K562 (cell line): ENCODE measurements around the gene UTP14C. TPM values are rescaled to one million over a fixed set of nuclear protein-coding genes. Genes with fewer than 3 reads are reported as not detected.
A peak's percentile ranks its signal among the peaks of the same experiment; 100 is the strongest.

ENCODE experiments used
- BCOR ChIP-seq: fragments of 450-650 bp; IDR thresholded peaks from 2 replicates; pipeline ENCODE4 v1.6.1; 2016
- C11orf30 ChIP-seq: fragments of 450-650 bp; IDR thresholded peaks from 2 replicates; pipeline ENCODE4 v1.6.1; 2016; ENCODE audit warnings: low read depth, mild to moderate bottlenecking
- CBX1 ChIP-seq: sonication (generic); IDR thresholded peaks from 2 replicates; pipeline ENCODE4 v1.6.1; 2016; ENCODE audit warnings: antibody characterized with exemption, low read depth, mild to moderate bottlenecking
- EWSR1 ChIP-seq: fragments of 450-650 bp; IDR thresholded peaks from 2 replicates; pipeline ENCODE4 v1.6.1; 2018; ENCODE audit warnings: borderline replicate concordance, mild to moderate bottlenecking, low read depth, moderate library complexity; ENCODE audit not compliant: partially characterized antibody
- FIP1L1 ChIP-seq: fragments of 200-400 bp; formaldehyde crosslinking; IDR thresholded peaks from 2 replicates; pipeline ENCODE4 v1.6.1; 2018; ENCODE audit warnings: mild to moderate bottlenecking, low read depth, low read length; ENCODE audit not compliant: poor library complexity, severe bottlenecking
- FOXK1 ChIP-seq: sonication (generic); formaldehyde crosslinking; IDR thresholded peaks from 2 replicates; pipeline ENCODE4 v1.8.0; 2022; ENCODE audit warnings: missing genetic modification reagents, mild to moderate bottlenecking, borderline replicate concordance
- PCBP1 ChIP-seq: fragments of 200-400 bp; formaldehyde crosslinking; IDR thresholded peaks from 2 replicates; pipeline ENCODE4 v1.6.1; 2018; ENCODE audit warnings: mild to moderate bottlenecking, low read depth, low read length; ENCODE audit not compliant: poor library complexity, severe bottlenecking
- PHF20 ChIP-seq: fragments of 450-650 bp; IDR thresholded peaks from 2 replicates; pipeline ENCODE4 v1.6.1; 2018; ENCODE audit not compliant: partially characterized antibody
- RBFOX2 ChIP-seq: fragments of 200-400 bp; formaldehyde crosslinking; IDR thresholded peaks from 2 replicates; pipeline ENCODE4 v1.6.1; 2017; ENCODE audit warnings: low read depth, mild to moderate bottlenecking, low read length, moderate library complexity
- RBM17 ChIP-seq: fragments of 200-400 bp; formaldehyde crosslinking; IDR thresholded peaks from 2 replicates; pipeline ENCODE4 v1.6.1; 2017; ENCODE audit warnings: low read depth, mild to moderate bottlenecking, low read length, borderline replicate concordance
- ZNF134 ChIP-seq: fragments of 250-450 bp; sonication (Bioruptor Pico); conservative IDR thresholded peaks from 2 replicates; pipeline ENCODE4 v1.4.0; 2020
- ZNF175 ChIP-seq: fragments of 200-800 bp; sonication (Bioruptor generic); IDR thresholded peaks from 2 replicates; pipeline ENCODE4 v1.6.1; 2016; ENCODE audit warnings: low read depth, mild to moderate bottlenecking, missing genetic modification characterization, missing compliant biosample characterization
- ZNF586 ChIP-seq: fragments of 450-650 bp; formaldehyde crosslinking; conservative IDR thresholded peaks from 2 replicates; pipeline ENCODE4 v1.4.0; 2020; ENCODE audit warnings: mild to moderate bottlenecking, moderate library complexity
- polyA plus RNA-seq, 8 experiments: library from polyadenylated mRNA; depleted of rRNA in 4 of 8; stranded (reverse) in 5 of 8; unstranded in 3 of 8; fragments of >200 nt; fragmentation: Nextera tagmentation in 2 of 8; fragmentation: Illumina TruSeq in 1 of 8; extraction: Ambion mirVana in 2 of 8; extraction: Trizol in 1 of 8; gene quantifications; 2 replicates each; pipeline versions ENCODE4 v1.2.1 to v1.2.3, GENCODE V29; 2011 to 2014; ENCODE audit warnings: inconsistent platforms in 1 of 8, missing spikeins in 1 of 8
- total RNA-seq, 7 experiments: library from RNA; depleted of rRNA in 6 of 7; stranded (reverse); fragments of >200 nt in 6 of 7; fragmentation: Illumina TruSeq in 2 of 7; extraction: Trizol in 2 of 7; gene quantifications; 2 replicates each; pipeline versions ENCODE4 v1.2.1 to v1.2.3, GENCODE V29; 2011 to 2021; ENCODE audit warnings: low replicate concordance in 1 of 7
- TF ChIP-seq, protein P1 (sequence below): sonication (generic); formaldehyde crosslinking; IDR thresholded peaks from 2 replicates; pipeline ENCODE4 v1.8.1; 2023; ENCODE audit warnings: mild to moderate bottlenecking, missing genetic modification reagents, moderate library complexity
- TF ChIP-seq, protein P2 (sequence below): IDR thresholded peaks from 3 replicates; pipeline ENCODE4 v1.6.1; 2011; ENCODE audit warnings: borderline replicate concordance, mild to moderate bottlenecking, moderate library complexity; ENCODE audit not compliant: insufficient read length; ENCODE audit errors: extremely low read depth
- TF ChIP-seq, protein P3 (sequence below): sonication (generic); formaldehyde crosslinking; IDR thresholded peaks from 2 replicates; pipeline ENCODE4 v1.8.1; 2023; ENCODE audit warnings: mild to moderate bottlenecking, missing genetic modification reagents
- TF ChIP-seq, protein P4 (sequence below): fragments of 250-450 bp; sonication (Bioruptor Pico); IDR thresholded peaks from 2 replicates; pipeline ENCODE4 v1.4.0; 2020; ENCODE audit warnings: mild to moderate bottlenecking, moderate library complexity

UTP14C gene
- total and polyA plus RNA-seq, 9 of the 15 experiments (the other 6 are each of a cell fraction or from before 2014, with no cell fraction given): 3.4 to 10.3 (median 6.0) TPM

DNA sequence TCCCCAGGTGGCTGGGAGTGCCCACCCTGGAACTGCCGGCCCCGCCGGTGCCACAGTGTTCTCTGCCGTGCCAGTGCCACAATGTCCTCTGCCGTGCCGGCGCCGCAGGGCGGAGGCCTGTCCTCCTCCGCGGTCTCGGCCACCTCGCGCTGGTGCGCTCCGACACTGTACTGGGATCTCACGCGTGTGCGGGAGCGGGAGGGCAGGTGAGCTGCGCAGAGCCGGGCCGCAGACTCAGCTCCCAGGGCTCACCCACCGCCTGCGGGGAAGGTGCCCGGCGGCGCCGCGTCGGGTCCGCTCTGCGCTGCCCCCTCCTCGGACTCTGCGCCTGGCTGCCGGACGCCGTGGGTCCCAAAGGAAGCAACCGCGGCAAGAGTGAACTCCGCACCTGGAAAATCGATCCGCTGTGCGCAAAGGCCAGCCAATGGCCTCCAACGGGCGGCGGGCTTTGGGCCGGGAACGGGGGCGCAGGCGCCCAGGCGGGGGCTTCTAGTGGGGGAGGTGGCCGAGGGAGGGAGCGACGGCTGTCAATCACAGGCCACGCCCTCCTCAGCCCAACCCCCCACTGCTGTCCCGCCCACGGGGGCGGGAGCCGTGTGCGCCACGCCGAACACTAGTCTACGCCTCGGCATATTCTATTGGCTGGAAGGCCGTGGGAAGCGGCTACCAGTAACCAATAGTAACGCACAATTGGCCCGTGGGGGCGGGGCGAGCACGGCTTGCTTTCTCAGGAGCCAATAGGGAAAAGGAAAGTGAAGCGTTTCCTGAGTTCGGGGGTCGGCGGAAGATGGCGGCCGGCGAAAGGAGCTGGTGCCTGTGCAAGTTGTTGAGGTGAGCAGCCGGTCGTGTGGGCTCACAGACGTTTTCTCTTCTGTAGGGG is 12.6 kb upstream of the UTP14C start, which contains the start of gene ALG11 (continued):
- TF ChIP-seq, protein P1, sequence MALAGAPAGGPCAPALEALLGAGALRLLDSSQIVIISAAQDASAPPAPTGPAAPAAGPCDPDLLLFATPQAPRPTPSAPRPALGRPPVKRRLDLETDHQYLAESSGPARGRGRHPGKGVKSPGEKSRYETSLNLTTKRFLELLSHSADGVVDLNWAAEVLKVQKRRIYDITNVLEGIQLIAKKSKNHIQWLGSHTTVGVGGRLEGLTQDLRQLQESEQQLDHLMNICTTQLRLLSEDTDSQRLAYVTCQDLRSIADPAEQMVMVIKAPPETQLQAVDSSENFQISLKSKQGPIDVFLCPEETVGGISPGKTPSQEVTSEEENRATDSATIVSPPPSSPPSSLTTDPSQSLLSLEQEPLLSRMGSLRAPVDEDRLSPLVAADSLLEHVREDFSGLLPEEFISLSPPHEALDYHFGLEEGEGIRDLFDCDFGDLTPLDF (CRISPR knock-in tag): no peak
- TF ChIP-seq RBM17 (no peak), FOXK1 (CRISPR knock-in tag) (no peak), ZNF586 (CRISPR knock-in tag) (no peak), CBX1 (peak; percentile 51; the same call in 1 of the 2 replicates), C11orf30 (peak; percentile 93), EWSR1 (no peak), RBFOX2 (peak; percentile 76), ZNF175 (CRISPR knock-in tag) (no peak), ZNF134 (CRISPR knock-in tag) (no peak), FIP1L1 (peak; percentile 59), BCOR (0 out of 2 replicates have a peak, but pooled peaks have one; percentile 22), PCBP1 (no peak), PHF20 (peak; percentile 76)
- TF ChIP-seq, protein P2, sequence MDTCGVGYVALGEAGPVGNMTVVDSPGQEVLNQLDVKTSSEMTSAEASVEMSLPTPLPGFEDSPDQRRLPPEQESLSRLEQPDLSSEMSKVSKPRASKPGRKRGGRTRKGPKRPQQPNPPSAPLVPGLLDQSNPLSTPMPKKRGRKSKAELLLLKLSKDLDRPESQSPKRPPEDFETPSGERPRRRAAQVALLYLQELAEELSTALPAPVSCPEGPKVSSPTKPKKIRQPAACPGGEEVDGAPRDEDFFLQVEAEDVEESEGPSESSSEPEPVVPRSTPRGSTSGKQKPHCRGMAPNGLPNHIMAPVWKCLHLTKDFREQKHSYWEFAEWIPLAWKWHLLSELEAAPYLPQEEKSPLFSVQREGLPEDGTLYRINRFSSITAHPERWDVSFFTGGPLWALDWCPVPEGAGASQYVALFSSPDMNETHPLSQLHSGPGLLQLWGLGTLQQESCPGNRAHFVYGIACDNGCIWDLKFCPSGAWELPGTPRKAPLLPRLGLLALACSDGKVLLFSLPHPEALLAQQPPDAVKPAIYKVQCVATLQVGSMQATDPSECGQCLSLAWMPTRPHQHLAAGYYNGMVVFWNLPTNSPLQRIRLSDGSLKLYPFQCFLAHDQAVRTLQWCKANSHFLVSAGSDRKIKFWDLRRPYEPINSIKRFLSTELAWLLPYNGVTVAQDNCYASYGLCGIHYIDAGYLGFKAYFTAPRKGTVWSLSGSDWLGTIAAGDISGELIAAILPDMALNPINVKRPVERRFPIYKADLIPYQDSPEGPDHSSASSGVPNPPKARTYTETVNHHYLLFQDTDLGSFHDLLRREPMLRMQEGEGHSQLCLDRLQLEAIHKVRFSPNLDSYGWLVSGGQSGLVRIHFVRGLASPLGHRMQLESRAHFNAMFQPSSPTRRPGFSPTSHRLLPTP: no peak
- TF ChIP-seq, protein P3, sequence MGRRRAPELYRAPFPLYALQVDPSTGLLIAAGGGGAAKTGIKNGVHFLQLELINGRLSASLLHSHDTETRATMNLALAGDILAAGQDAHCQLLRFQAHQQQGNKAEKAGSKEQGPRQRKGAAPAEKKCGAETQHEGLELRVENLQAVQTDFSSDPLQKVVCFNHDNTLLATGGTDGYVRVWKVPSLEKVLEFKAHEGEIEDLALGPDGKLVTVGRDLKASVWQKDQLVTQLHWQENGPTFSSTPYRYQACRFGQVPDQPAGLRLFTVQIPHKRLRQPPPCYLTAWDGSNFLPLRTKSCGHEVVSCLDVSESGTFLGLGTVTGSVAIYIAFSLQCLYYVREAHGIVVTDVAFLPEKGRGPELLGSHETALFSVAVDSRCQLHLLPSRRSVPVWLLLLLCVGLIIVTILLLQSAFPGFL: no peak
- TF ChIP-seq, protein P4, sequence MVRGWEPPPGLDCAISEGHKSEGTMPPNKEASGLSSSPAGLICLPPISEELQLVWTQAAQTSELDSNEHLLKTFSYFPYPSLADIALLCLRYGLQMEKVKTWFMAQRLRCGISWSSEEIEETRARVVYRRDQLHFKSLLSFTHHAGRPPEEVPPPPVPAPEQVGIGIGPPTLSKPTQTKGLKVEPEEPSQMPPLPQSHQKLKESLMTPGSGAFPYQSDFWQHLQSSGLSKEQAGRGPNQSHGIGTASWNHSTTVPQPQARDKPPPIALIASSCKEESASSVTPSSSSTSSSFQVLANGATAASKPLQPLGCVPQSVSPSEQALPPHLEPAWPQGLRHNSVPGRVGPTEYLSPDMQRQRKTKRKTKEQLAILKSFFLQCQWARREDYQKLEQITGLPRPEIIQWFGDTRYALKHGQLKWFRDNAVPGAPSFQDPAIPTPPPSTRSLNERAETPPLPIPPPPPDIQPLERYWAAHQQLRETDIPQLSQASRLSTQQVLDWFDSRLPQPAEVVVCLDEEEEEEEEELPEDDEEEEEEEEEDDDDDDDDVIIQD: no peak
